Adipose tissue (tissue), 3 donors: ENCODE measurements around the gene RSBN1. TPM values are rescaled to one million over a fixed set of nuclear protein-coding genes. Genes with fewer than 3 reads are reported as not detected.

Source experiments
- polyA plus RNA-seq, 3 donors: library from polyadenylated mRNA; stranded (reverse); fragments of 200-250 nt; gene quantifications; one replicate each; pipeline ENCODE4 v1.2.3, GENCODE V29; 2013
- donor health status: healthy with polysubstance abuse.
- donor health status: Bipolar disorder and iron deficiency.
- donor health status: healthy.

RSBN1 gene
- polyA plus RNA-seq, 3 donors, result 3.6 to 5.6 (median 4.2) TPM

Other genes starting within 250 kb of the RSBN1 start
- 1 to 10 TPM; 4.4 to 8.2 (median 6.1) TPM for gene PHTF1, start 53.0 kb downstream of the RSBN1 start, polyA plus RNA-seq
- gene PTPN22, start 59.2 kb upstream of the RSBN1 start, polyA plus RNA-seq, result 1 to 10 TPM in 1 of 3 donors, under 1 TPM in 2; 0.60 to 1.2 (median 0.79) TPM
- 10 to 100 TPM in 1 of 3 donors, 1 to 10 TPM in 1, under 1 TPM in 1; 0.11 to 14.3 (median 1.2) TPM for gene BCL2L15, start 75.1 kb upstream of the RSBN1 start, polyA plus RNA-seq
- gene AP4B1, start 92.3 kb upstream of the RSBN1 start, polyA plus RNA-seq, result 10 to 100 TPM in 2 of 3 donors, 1 to 10 TPM in 1; 7.2 to 10.6 (median 10.2) TPM
- 1 to 10 TPM; 1.2 to 2.6 (median 1.7) TPM for gene DCLRE1B, start 92.8 kb upstream of the RSBN1 start, polyA plus RNA-seq
- gene HIPK1, start 116.8 kb upstream of the RSBN1 start, polyA plus RNA-seq, result 10 to 100 TPM in 2 of 3 donors, 1 to 10 TPM in 1; 8.4 to 24.7 (median 15.7) TPM
- 100 to 1,000 TPM in 1 of 3 donors, 10 to 100 TPM in 2; 15.7 to 139 (median 59.0) TPM for gene OLFML3, start 167.0 kb upstream of the RSBN1 start, polyA plus RNA-seq